ENCODE data around the gene FMNL2.

FMNL2 gene

GRCh38 chr2:152339556-152340286, 4.7 kb downstream of the FMNL2 start:
- no peak for DNase-seq

- no peak for DNase-seq
Measured at GRCh38 chr2:152342259-152343046, 7.5 kb downstream of the FMNL2 start.

- no peak for DNase-seq
Measured at GRCh38 chr2:152343426-152343825, 8.5 kb downstream of the FMNL2 start.

- DNase-seq: no peak
Measured at GRCh38 chr2:152344579-152345195, 9.7 kb downstream of the FMNL2 start.

GRCh38 chr2:152347076-152347475, 12.1 kb downstream of the FMNL2 start:
- DNase-seq: no peak

- DNase-seq: no peak
Measured at GRCh38 chr2:152348388-152348787, 13.4 kb downstream of the FMNL2 start.

GRCh38 chr2:152349416-152349815, 14.4 kb downstream of the FMNL2 start:
- DNase-seq: no peak

- DNase-seq: no peak
Measured at GRCh38 chr2:152350155-152350679, 15.2 kb downstream of the FMNL2 start.

- DNase-seq: no peak
Measured at GRCh38 chr2:152352616-152353015, 17.6 kb downstream of the FMNL2 start.

- no peak for DNase-seq
Measured at GRCh38 chr2:152353364-152353763, 18.4 kb downstream of the FMNL2 start.

- DNase-seq: no peak
Measured at GRCh38 chr2:152354069-152354755, 19.2 kb downstream of the FMNL2 start.

GRCh38 chr2:152354909-152355308, 19.9 kb downstream of the FMNL2 start:
- DNase-seq: no peak

GRCh38 chr2:152355409-152355831, 20.4 kb downstream of the FMNL2 start:
- no peak for DNase-seq

- no peak for DNase-seq
Measured at GRCh38 chr2:152359573-152360363, 24.8 kb downstream of the FMNL2 start.

- DNase-seq: no peak
Measured at GRCh38 chr2:152363936-152364335, 29.0 kb downstream of the FMNL2 start.

GRCh38 chr2:152367547-152368390, 32.8 kb downstream of the FMNL2 start:
- no peak for DNase-seq

- no peak for DNase-seq
Measured at GRCh38 chr2:152369176-152369860, 34.3 kb downstream of the FMNL2 start.

GRCh38 chr2:152370783-152371182, 35.8 kb downstream of the FMNL2 start:
- no peak for DNase-seq

GRCh38 chr2:152372438-152372984, 37.5 kb downstream of the FMNL2 start:
- no peak for DNase-seq

GRCh38 chr2:152375174-152375573, 40.2 kb downstream of the FMNL2 start:
- DNase-seq: no peak

Data from left hindlimb (tissue), 1 donor.